Measurements from ENCODE around the gene FGR. TPM values are rescaled to one million over a fixed set of nuclear protein-coding genes. Genes with fewer than 3 reads are reported as not detected.
"Not testable (repeated sequence)": the region's sequence is repeated elsewhere in the genome, so short reads cannot be mapped to it uniquely, and the experiment has no call there.

The FGR gene
- total RNA-seq, 2 donors from 2014 or later: 8.6 to 10.7 TPM

DNA sequence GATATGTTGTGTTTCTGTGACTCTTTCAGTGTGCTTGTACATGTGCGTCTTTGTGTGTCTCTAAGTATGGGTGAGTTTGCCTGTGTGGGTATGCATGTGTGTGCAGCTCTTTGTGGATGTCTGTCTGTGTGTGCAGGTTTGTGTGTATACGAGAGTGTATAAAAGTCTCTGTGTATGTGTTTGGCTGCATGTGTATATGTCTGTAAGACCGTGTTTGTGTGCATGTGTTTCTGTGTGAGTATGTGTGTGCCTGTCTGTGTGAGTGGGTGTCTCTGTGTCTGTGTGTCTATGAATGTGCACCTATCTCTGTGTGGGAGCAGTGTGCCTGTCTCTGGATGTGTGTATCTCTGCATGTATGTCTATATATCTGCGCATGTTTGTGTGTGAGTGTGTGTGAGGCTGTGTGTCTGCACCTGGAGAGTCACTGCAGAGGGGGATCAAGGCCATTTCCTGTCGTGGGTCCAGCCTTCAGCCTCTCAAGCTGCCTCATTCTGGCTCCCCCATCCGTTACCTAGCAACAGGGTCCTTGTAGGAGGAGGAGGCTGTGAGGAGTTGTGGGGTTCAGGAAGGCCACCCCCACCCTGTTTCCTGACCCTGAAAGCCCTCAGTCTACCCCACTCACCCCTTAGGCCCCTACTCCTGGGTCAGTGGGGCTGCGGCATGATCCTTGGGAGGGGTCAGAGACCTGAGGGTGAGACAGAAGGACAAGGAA, 10.4 kb downstream of the FGR start:
- intact Hi-C loops (cut with DNase I): no loop called here
- ATAC-seq: no peak
- DNase-seq: no peak

DNA sequence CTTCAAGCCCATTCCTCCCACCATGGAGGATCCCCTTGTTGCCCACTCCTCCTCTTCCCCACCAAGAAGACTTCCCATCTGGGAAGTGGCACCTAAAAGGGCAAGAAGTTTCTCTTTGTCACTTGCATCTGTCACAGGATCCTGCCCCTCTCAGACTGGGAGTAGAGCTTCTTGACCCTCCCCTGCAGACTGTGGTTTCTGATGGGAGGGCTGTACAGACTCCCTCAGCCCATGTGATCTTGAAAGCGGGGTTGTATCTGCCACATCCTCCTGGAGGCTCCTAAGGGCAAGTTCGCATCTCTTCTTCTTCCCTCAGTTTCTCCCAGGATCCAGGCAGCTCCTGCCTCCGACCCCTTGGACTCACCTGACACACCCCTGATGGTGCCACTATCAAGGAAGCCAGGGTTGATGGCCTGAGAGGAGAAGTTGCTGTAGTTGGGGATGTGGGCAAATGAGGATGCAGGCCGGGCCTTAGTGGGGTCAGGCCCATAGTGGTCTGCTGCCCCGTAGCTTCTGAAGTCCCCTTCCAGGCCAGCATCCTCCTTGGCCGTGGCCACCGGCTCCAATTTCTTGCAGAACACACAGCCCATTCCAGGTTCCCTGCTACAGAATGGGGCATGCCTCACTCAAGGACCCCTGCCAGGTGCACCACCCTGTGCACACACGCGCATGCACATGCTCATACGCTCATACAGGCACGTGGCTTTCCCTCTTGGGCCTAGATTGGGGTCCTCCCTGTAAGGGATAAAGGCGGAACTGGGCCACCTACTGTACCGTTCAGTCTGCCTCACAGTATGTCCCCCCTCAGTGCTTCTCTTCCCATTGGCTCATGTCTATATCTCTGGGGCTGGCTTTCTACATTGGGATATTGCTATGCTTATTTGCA, 11.4 kb downstream of the FGR start:
- DNase-seq: no peak
- no peak for ATAC-seq
- intact Hi-C loops (cut with DNase I): no loop called here

DNA sequence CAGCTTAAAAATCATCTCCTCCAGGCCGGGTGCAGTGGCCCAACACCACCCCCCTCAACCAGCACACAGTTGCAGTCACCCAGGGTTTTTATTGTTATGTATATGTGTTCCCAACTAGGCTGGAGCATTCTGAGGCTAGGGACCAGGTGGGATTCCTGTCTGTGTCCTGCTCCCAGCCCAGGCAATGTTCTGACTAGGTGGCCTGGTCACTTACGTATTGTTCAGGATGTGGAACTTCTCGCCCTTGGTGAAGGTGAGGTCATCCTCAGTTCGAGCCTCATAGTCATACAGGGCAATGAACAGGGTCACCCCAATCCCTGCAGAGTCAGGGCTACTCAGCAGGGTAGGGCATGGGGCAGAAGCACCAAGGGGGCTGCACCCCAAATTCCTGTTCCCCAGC, 12.2 kb downstream of the FGR start:
- ATAC-seq (no peak), DNase-seq (no peak)
- intact Hi-C loops (cut with DNase I): no loop called here

DNA sequence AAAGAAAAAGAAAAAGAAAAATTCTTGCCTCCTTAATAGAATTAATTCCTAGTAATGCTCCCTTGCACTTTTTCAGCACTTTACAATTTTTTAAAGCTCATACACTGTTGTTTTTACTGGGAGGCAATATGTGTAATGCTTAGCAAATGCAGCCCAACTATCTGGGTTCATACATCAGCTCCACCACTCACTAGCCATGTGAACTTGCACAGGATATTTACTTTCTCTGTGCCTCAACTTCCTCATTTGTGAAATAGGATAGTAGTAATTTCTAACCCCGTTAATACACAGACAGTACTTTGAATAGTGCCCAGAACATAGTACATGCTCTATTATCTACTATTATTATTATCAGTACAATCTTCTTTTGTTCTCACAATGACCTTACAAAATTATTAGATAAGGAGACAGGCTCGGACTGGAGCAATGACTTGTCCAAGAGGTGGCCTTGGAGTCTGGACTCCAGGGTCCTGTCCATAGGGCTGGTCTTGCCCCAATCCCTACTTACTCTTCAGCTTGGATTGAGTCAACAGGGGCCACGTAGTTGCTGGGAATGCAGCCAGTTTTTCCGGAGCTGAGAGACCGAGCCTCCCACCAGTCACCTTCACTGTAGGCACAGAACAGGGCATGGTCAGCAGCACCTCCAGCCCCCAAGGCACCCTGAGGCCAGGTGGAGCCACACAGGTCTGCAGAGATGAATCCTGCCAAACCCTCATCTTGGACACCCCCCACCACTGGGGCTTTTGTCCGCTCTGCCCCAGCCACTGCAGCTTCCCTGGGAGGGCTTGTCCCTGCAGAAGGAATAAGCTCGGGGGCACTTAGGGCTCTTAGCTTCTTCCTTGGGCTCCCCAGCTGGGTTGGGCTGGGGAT, 13.7 kb downstream of the FGR start:
- intact Hi-C loops (cut with DNase I): no loop called here
- DNase-seq (no peak), ATAC-seq (peak in 1 of 2 donors; percentile 11)

DNA sequence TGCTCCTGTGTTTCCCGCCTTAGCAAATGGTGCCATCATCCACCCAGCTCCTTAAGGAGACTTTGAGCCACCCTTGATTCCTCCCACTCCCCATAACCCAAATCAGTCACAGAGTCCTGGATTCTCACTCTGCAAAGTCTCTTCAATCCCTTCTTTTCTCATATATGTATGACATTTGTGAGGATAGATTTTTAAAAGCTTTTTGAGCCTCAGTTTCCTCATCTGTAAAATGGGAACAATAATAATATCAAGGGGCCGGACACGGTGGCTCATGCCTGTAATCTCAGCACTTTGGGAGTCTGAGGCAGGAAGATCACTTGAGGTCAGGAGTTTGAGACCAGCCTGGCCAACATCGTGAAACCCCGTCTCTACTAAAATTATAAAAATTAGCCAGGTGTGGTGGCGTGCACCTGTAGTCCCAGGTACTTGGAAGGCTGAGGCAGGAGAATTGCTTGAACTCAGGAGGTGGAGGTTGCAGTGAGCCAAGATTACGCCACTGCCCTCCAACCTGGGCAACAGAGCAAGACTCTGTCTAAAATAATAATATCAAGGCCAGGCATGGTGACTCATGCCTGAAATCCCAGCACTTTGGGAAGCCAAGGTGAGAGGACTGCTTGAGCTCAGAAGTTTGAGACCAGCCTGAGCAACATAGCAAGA, 15.1 kb downstream of the FGR start:
- ATAC-seq; intact Hi-C loops (cut with DNase I); DNase-seq: not testable (repeated sequence)

DNA sequence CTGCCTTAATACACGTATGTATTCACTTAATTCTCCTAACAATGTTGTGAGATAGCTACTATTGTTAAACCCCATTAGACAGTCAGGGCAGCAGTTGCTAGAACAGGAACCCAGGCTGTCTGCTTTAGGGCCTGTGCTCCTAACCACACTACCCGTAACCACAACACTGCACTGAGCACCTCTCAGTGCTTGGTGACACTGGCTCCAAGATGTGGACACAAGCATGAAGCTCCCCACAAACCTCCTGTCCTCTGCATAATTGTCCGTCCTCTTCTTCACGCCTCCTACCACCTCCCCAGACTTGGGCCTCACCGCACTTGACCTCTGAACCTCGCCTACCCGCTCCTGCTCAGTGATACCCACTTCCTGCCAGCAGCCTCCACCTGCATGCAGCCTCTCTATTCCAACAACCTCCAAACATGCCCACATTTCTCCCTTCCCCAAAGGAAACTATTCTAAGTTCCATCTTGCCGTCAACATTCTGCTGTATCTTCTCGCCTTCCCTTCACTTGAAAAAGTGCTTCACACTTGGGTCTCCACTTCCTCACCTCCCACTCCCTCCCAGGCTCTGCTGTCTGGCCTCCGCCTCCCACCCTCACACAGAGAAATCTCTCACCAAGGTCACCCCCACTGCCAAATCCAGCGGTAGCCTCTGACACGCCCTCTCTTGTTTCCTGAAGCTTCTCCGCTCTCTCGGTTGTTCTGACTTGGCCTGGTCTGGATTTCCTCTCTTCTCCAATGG, 16.5 kb downstream of the FGR start:
- DNase-seq (no peak), ATAC-seq (no peak)
- intact Hi-C loops (cut with DNase I): no loop called here

DNA sequence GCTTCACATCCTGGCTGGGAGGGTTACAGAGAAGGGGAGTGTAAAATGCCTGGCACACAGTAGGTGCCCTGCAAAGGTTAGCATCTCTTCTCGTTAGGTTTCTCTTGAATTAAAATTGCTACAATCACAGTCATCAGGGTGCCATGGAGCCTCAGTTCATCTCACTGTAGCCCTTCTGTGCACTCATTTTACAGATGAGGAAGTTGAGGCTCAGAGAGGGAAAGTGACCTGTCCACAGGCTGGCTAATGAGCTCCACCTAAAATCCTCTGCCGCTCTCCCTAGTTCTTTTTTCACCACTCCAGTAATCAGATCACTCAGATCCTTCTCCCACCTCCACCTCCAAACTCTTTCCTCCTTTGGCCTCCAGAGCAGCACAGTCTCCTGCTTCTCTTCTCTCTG, 17.6 kb downstream of the FGR start:
- DNase-seq: no peak
- ATAC-seq: no peak
- intact Hi-C loops (cut with DNase I): no loop called here

DNA sequence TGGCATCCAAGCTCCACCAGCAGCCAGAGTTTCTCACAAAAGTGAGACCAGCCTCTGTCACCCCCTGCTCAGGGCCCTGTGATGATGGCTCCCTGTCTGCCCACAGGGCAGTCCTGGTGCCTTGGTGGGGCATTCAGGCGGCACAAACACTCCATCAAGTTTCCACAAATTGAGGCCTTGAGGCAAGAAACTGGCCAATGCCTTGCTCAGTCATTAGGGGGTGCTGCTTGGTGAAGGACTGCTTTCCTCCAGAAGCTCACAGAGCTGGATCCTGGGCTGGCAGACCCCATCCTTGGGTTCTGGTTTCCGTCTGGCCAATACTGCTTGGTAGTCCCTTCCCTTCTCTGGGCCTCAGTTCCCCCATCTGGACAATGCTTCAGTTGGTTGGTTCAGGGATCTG, 18.5 kb downstream of the FGR start:
- DNase-seq (no peak), ATAC-seq (no peak)
- intact Hi-C loops (cut with DNase I): no loop called here

DNA sequence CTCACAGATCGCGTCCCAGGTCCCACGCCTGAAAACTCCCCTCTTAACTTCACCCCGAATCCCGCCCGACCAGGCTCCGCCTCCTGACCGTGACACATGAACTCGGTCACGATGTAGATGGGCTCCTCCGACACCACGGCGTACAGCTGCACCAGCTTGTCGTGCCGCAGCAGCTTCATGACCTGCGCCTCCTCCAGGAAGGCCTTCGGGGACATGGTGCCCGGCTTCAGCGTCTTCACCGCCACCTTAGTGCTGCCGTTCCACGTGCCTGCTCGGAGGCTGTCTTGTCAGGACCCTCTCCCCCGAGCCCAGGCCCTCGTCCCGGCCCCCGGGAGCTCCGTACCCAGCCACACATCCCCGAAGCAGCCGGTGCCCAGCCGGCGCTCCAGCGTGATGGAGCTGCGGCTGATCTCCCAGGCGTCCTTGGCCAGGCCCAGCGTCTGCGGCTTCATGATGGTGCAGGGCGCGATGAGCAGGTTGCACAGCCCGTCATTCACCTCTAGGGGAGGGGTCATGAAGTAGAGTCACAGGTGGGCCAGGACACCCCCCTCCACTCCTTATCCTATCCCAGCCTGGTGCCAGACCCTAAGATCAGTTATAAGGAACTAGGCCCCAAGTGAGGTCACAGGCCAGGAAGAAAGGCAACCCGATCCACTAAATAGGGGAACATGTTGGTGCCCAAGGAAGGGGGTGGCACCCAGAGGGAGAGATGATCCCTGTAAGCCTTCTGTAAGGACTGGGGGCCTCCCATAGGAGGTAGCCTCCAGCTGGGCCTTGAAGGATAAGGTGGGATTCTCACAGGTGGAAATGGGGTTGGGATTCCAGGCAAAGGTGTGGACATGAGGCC, 19.4 kb downstream of the FGR start:
- DNase-seq: no peak
- intact Hi-C loops (cut with DNase I): no loop called here
- ATAC-seq: no peak

DNA sequence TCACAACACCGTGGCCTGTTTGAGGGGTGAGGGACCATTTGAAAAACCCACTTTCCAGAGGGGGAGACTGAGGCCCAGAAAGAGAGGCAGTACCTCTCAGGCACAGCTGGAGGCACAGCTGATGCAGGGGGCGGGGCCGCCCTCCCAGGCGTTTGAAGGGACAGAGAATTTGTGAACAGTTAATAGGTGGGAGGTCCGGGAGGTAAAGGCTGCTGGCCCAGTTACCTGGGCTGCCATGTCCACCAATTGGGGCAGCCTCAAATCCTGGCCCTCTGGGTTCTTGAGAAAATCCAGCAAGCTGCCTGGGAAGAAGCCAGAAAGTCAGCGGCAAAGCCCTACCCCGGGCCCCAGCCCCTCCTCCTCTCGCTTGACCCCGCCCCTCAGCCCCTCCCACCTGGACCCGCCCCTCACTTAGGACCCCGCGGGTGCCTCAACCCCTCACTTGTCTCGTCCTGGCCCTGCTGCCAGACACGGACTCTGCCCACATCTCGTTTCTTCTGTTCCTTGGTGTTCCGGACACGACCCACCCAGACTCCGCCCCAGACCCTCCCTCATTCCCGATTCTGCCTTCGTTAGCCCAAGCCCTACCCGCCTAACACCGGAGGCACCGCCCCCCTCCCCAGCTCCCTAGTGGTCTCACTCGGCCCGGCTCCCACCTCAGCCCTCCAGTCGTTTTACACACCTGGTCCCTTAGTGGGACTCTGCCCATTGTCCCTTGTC, 20.2 kb downstream of the FGR start:
- DNase-seq: no peak
- intact Hi-C loops (cut with DNase I): loop anchor here in 1 of 2 donors (5.0 kb wide), 1 partner anchor 307 kb away; no protein-coding TSS in a partner anchor
- peak in 1 of 2 donors; percentile 15 for ATAC-seq

DNA sequence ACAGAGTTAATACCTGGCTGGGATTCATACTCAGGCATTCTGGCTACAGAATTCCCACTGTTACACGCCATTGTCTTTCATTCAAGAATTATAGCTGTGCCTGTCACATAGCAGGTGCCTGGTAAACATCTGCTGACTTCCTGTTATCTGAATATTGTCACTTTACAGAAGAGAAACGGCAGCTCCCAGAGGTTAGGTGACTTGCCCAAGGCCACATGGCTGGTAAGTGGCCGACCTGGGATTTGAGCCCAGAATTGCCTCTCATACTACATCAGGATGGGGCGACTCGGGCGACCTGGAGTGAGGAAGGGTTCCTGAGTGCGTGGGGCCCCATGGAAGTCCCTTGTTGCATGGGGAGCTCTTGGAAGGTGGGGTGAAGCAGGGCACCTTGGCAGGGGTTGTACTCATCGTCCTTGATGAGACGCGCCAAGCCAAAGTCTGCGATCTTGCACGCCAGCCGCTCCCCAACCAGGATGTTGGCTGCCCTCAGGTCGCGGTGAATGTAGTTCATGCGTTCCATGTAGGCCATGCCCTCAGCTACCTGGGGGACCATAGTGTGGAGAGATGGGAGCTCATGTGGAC, 20.9 kb downstream of the FGR start:
- ATAC-seq (no peak), DNase-seq (no peak)
- intact Hi-C loops (cut with DNase I): loop anchor here in 1 of 2 donors (5.0 kb wide), 1 partner anchor 307 kb away; no protein-coding TSS in a partner anchor

DNA sequence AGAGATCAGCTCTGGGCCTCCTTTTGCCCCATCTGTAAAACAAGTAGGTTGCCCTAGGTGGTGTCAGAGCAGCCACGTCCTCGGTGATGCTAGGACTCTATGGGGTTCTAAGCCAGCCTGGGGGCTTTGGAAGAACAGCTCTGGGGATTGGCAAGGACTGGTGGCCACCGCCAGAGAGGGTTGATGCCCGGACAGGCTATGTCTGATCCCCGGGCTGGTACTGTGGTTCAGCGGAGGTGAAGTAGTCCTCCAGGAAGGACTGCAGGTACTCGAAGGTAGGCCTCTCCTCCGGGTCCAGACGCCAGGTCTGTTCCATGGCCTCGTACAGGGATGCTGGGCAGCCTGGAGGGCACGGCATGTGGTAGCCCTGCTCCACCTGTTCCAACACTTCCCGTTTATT, 22.3 kb downstream of the FGR start:
- no peak for ATAC-seq
- DNase-seq: no peak
- intact Hi-C loops (cut with DNase I): loop anchor here in 1 of 2 donors (2.0 to 5.0 kb wide), 2 partner anchors 48 to 305 kb away; no protein-coding TSS in a partner anchor

DNA sequence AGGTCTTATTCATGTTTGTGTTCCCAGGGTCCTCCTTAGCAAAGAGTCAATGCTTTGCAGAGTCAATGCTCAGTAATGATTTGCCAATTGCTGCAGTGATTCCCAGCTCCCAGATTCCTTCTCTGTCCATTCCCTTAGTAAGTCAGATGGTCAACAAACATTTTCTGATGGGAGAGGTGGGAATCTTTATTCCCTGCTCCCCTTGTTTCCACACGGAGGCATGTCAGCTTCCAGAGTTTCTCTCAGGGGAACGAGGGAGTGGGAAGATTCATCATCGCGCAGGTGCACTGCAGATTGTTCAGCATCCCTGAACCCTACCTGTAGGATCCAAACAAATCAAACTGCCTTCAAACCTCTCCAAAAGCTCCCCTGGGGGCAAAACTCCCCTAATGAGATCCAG, 23.5 kb downstream of the FGR start:
- intact Hi-C loops (cut with DNase I): loop anchor here in 1 of 2 donors (5.0 kb wide), 1 partner anchor 304 kb away; no protein-coding TSS in a partner anchor
- ATAC-seq: no peak
- DNase-seq: no peak

DNA sequence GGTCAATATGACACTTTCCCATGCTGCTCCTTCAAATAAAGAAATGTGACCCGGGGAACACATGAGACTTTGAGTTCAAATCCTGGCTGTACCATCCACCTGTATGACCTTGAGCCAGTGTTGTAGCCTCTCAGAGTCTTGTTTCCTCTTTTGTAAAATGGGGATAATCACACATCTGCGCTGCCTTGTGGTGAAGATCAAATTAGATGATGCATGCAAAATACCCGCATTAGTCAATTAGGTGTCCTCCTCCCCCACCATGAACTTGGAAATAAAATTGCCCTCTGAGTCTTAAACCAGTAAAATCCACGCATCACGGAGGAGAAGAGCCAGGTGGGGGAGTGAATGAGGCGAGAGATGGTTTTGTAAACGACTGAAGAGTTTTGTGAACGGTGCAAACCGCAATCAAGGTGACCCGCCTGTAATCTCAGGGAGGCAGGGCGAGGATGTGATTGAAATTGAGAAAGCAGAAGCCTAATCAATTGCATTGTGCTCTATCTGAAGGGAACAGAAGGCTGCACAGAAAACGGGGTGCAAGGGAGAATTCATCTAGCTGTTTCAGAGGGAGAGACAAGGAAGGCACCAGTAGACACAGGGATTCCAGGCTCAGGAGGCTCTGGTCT, 25.3 kb downstream of the FGR start:
- DNase-seq (no peak), ATAC-seq (no peak)
- intact Hi-C loops (cut with DNase I): loop anchor here (1.0 to 10.0 kb wide), 3 partner anchors 54 to 302 kb away; partner anchors contain the start of gene WASF2 (in 1 of the 2)

DNA sequence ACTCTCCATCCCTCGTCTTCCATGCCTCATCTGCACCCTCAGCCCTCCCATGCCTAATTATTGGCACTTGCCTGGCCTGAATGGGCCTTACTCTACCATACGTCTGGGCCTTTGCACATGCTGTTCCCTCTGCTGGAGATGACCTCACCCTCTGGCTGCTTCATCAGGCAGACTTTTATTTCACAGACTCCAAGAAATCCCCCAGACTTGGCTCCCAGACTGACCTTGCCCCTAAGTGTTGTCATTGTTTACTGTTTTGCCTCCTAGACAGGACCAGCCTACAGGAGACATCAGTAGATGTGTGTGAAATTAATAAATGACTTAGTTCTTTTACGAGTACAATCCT, 25.8 kb downstream of the FGR start:
- ATAC-seq: no peak
- intact Hi-C loops (cut with DNase I): loop anchor here in 1 of 2 donors (1.0 to 10.0 kb wide), 2 partner anchors 54 to 114 kb away; partner anchors contain the start of gene WASF2

More for the DNA sequence above, 25.8 kb downstream of the FGR start:
- no peak for DNase-seq

All from left cardiac atrium (tissue), 4 donors.